Prostate gland (tissue), 2 donors: ENCODE results near the gene DSCAM. TPM values are rescaled to one million over a fixed set of nuclear protein-coding genes. Genes with fewer than 3 reads are reported as not detected.

ENCODE experiments used
- DNase-seq: peaks from one replicate; pipeline ENCODE4 v3.0.0-alpha.2; 2019; ENCODE audit warnings: low spot score
- H3K27ac ChIP-seq, 2 donors: fragments of 200-600 bp; sonication (generic); 2 replicates each; pipeline ENCODE4 v1.5.1; 2017 to 2019
- H3K27me3 ChIP-seq: fragments of 200-600 bp; sonication (generic); replicated peaks from 2 replicates; pipeline ENCODE4 v1.5.1; 2019; ENCODE audit not compliant: insufficient read depth
- H3K36me3 ChIP-seq, 2 donors: fragments of 200-600 bp; sonication (generic); 1 replicate in 1 of 2; 2 replicates in 1 of 2; pipeline versions ENCODE4 v1.5.1 to v1.8.1; 2017 to 2019
- H3K4me1 ChIP-seq: fragments of 200-600 bp; sonication (generic); replicated peaks from 2 replicates; pipeline ENCODE4 v1.5.1; 2019
- H3K4me3 ChIP-seq, 2 donors: fragments of 200-600 bp; sonication (generic); 2 replicates each; pipeline ENCODE4 v1.5.1; 2017 to 2019
- H3K9me3 ChIP-seq: fragments of 200-600 bp; sonication (generic); 2 replicates; pipeline ENCODE4 v1.5.1; 2017
- CTCF ChIP-seq, 4 experiments: fragments of 200-600 bp in 2 of 4; fragments of 450-650 bp in 2 of 4; sonication (generic) in 2 of 4; IDR thresholded peaks; 1 replicate in 3 of 4; 2 replicates in 1 of 4; pipeline ENCODE4 v1.5.1; 2016 to 2019; ENCODE audit warnings: antibody characterized with exemption in 4 of 4, mild to moderate bottlenecking in 2 of 4, moderate library complexity in 2 of 4
- POLR2A ChIP-seq: fragments of 450-650 bp; IDR thresholded peaks from one replicate; pipeline ENCODE4 v1.6.1; 2016; ENCODE audit warnings: antibody characterized with exemption, mild to moderate bottlenecking
- POLR2AphosphoS5 ChIP-seq: sonication (generic); formaldehyde crosslinking; IDR thresholded peaks from one replicate; pipeline ENCODE4 v1.6.1; 2017; ENCODE audit warnings: antibody characterized with exemption
- WGBS: methylation state at CpG from one replicate; pipeline ENCODE4 v1.1.5; 2018; 5-methylcytosine and 5-hydroxymethylcytosine counted together
- intact Hi-C: fragments of 100-400 bp; cut with DNase I; formaldehyde crosslinking; loops from one replicate; pipeline ENCODE4 v1.14.2; 2022
- total RNA-seq, 2 donors: library from RNA; depleted of rRNA; stranded (reverse); fragments of >200 nt; gene quantifications; one replicate each; pipeline ENCODE4 v1.1.0, GENCODE V29; 2016

The DSCAM gene
- total RNA-seq, 2 donors from 2014 or later, result under 0.01 to 1.6 TPM

- TF ChIP-seq POLR2AphosphoS5, result no peak
- no peak for TF ChIP-seq POLR2A
- TF ChIP-seq CTCF (IDR thresholded peaks at IDR 0.05), result no peak
- Histone ChIP-seq H3K4me1 (no peaks in the 10 kb centered on the region), H3K36me3 (no peaks in the 10 kb centered on the region), H3K27ac (no peak overlapping the region), H3K9me3 (no peaks in the 10 kb centered on the region), H3K4me3 (no peak overlapping the region), H3K27me3 (no peaks in the 10 kb centered on the region)
- no peak for DNase-seq
- 91% methylated on average over 2 of the region's 2 CpGs for WGBS
- intact Hi-C loops, result no loop called here
These were observed 175.2 kb downstream of the DSCAM start for GRCh38 chr21:40671716-40672115.

GRCh38 chr21:40668555-40669275 lies 178.2 kb downstream of the DSCAM start:
- intact Hi-C loops, result no loop called here
- TF ChIP-seq POLR2A (no peak), POLR2AphosphoS5 (no peak), CTCF (IDR thresholded peaks at IDR 0.05) (no peak)

GRCh38 chr21:40667967-40668366 lies 179.0 kb downstream of the DSCAM start:
- WGBS, result 66% methylated on average over 1 of the region's 1 CpG
- no peak for DNase-seq
- H3K36me3 ChIP-seq, result no peaks in the 10 kb centered on the region
- H3K4me3 ChIP-seq, result no peak overlapping the region
- no peaks in the 10 kb centered on the region for H3K9me3 ChIP-seq
- H3K4me1 ChIP-seq, result no peaks in the 10 kb centered on the region
- TF ChIP-seq POLR2AphosphoS5 (no peak), POLR2A (no peak), CTCF (IDR thresholded peaks at IDR 0.05) (no peak)
- no peak overlapping the region for H3K27ac ChIP-seq
- intact Hi-C loops, result no loop called here
- H3K27me3 ChIP-seq, result no peaks in the 10 kb centered on the region

More at GRCh38 chr21:40668555-40669275, 178.2 kb downstream of the DSCAM start:
- Histone ChIP-seq H3K27ac (no peak overlapping the region), H3K4me1 (no peaks in the 10 kb centered on the region), H3K36me3 (no peaks in the 10 kb centered on the region), H3K4me3 (no peak overlapping the region), H3K9me3 (no peaks in the 10 kb centered on the region), H3K27me3 (no peaks in the 10 kb centered on the region)
- DNase-seq, result no peak
- 26% methylated on average over 5 of the region's 5 CpGs for WGBS

GRCh38 chr21:40662889-40663288 lies 184.1 kb downstream of the DSCAM start:
- Histone ChIP-seq H3K27me3 (no peaks in the 10 kb centered on the region), H3K4me3 (no peak overlapping the region), H3K4me1 (no peaks in the 10 kb centered on the region), H3K27ac (no peak overlapping the region), H3K36me3 (no peaks in the 10 kb centered on the region), H3K9me3 (no peaks in the 10 kb centered on the region)
- intact Hi-C loops, result no loop called here
- TF ChIP-seq POLR2AphosphoS5 (no peak), POLR2A (no peak), CTCF (IDR thresholded peaks at IDR 0.05) (no peak)
- DNase-seq, result no peak
- WGBS, result 87% methylated on average over 2 of the region's 2 CpGs

- Histone ChIP-seq H3K27me3 (no peaks in the 10 kb centered on the region), H3K4me3 (no peak overlapping the region), H3K4me1 (no peaks in the 10 kb centered on the region), H3K27ac (no peak overlapping the region), H3K9me3 (no peaks in the 10 kb centered on the region), H3K36me3 (no peaks in the 10 kb centered on the region)
- no peak for DNase-seq
- 33% methylated on average over 3 of the region's 3 CpGs for WGBS
- TF ChIP-seq CTCF (IDR thresholded peaks at IDR 0.05) (no peak), POLR2AphosphoS5 (no peak), POLR2A (no peak)
- intact Hi-C loops, result no loop called here
These were observed 186.5 kb downstream of the DSCAM start for GRCh38 chr21:40660461-40660860.
